DOHH2 (cell line): Measurements from ENCODE around the gene SLC12A7.

Experiments
- H3F3A ChIP-seq: fragments of 200-600 bp; sonication (generic), shearing (Covaris generic); 2 replicates; pipeline ENCODE4 v1.6.0; 2016; ENCODE audit warnings: antibody characterized with exemption, mild to moderate bottlenecking; ENCODE audit not compliant: control insufficient read depth, insufficient read depth
- H3K27ac ChIP-seq: fragments of 200-600 bp; sonication (generic); 2 replicates; pipeline ENCODE4 v1.5.1; 2014; ENCODE audit warnings: low read depth, mild to moderate bottlenecking, low read length, moderate library complexity
- H3K27me3 ChIP-seq: fragments of 200-600 bp; sonication (generic); 2 replicates; pipeline ENCODE4 v1.6.1; 2014; ENCODE audit warnings: mild to moderate bottlenecking, low read length, mixed read lengths; ENCODE audit not compliant: control insufficient read depth
- H3K36me3 ChIP-seq: fragments of 200-600 bp; sonication (generic); 2 replicates; pipeline ENCODE4 v1.6.1; 2014; ENCODE audit warnings: mild to moderate bottlenecking, low read length, moderate library complexity, mixed read lengths; ENCODE audit not compliant: control insufficient read depth
- H3K4me1 ChIP-seq: fragments of 200-600 bp; sonication (generic); 2 replicates; pipeline ENCODE4 v1.6.1; 2014; ENCODE audit warnings: mild to moderate bottlenecking, low read length, mixed read lengths; ENCODE audit not compliant: control insufficient read depth
- H3K4me2 ChIP-seq: fragments of 200-600 bp; sonication (generic); 2 replicates; pipeline ENCODE4 v1.6.0; 2014; ENCODE audit warnings: mild to moderate bottlenecking, low read length, moderate library complexity
- H3K4me3 ChIP-seq: fragments of 200-600 bp; sonication (generic); 2 replicates; pipeline ENCODE4 v1.5.1; 2014; ENCODE audit warnings: mild to moderate bottlenecking, low read length, mixed read lengths
- H3K79me2 ChIP-seq: fragments of 200-600 bp; sonication (generic); 2 replicates; pipeline ENCODE4 v1.6.1; 2014; ENCODE audit warnings: mild to moderate bottlenecking, low read length, mixed read lengths; ENCODE audit not compliant: control insufficient read depth
- H3K9me2 ChIP-seq: fragments of 200-600 bp; sonication (generic); replicated peaks from 2 replicates; pipeline ENCODE4 v1.6.1; 2014; ENCODE audit warnings: mild to moderate bottlenecking, low read length, mixed read lengths; ENCODE audit not compliant: control insufficient read depth
- H3K9me3 ChIP-seq: fragments of 200-600 bp; sonication (generic); 2 replicates; pipeline ENCODE4 v1.6.1; 2014; ENCODE audit warnings: antibody characterized with exemption, low read length, mixed read lengths; ENCODE audit not compliant: control insufficient read depth, insufficient read depth
- H4K20me1 ChIP-seq: fragments of 200-600 bp; sonication (generic); 2 replicates; pipeline ENCODE4 v1.6.0; 2014; ENCODE audit warnings: low read depth, mild to moderate bottlenecking, antibody characterized with exemption, low read length, moderate library complexity; ENCODE audit not compliant: control insufficient read depth, insufficient read depth
- CTCF ChIP-seq: fragments of 200-600 bp; sonication (generic); IDR thresholded peaks from one replicate; pipeline ENCODE4 v1.5.1; 2014; ENCODE audit warnings: antibody characterized with exemption, mild to moderate bottlenecking, low read depth, low read length; ENCODE audit not compliant: poor library complexity, severe bottlenecking
- EZH2phosphoT487 ChIP-seq: fragments of 200-600 bp; sonication (generic); IDR thresholded peaks from 2 replicates; pipeline ENCODE4 v1.6.1; 2017; ENCODE audit warnings: borderline replicate concordance, mild to moderate bottlenecking, antibody characterized with exemption, low read length, moderate library complexity, mixed read lengths

The SLC12A7 gene

GRCh38 chr5:1069720-1070088 is 42.2 kb downstream of the SLC12A7 start:
- Histone ChIP-seq H3K36me3 (no peaks in the 10 kb centered on the region), H3K4me2 (no peak overlapping the region), H3K4me1 (no peaks in the 10 kb centered on the region), H3K27me3 (no peaks in the 10 kb centered on the region), H3K79me2 (no peaks in the 10 kb centered on the region), H3K27ac (no peak overlapping the region), H3K9me2 (no peaks in the 10 kb centered on the region), H3K4me3 (no peak overlapping the region), H4K20me1 (no peaks in the 10 kb centered on the region), H3K9me3 (no peaks in the 10 kb centered on the region), H3F3A (no peaks in the 10 kb centered on the region)
- TF ChIP-seq EZH2phosphoT487 (no peak), CTCF (no peak)

- H3K4me1 ChIP-seq: no peaks in the 10 kb centered on the region
- no peaks in the 10 kb centered on the region for H3F3A ChIP-seq
- TF ChIP-seq CTCF (no peak), EZH2phosphoT487 (no peak)
- no peak overlapping the region for H3K4me3 ChIP-seq
- no peak overlapping the region for H3K4me2 ChIP-seq
- no peaks in the 10 kb centered on the region for H3K9me3 ChIP-seq
- no peaks in the 10 kb centered on the region for H4K20me1 ChIP-seq
- H3K79me2 ChIP-seq: no peaks in the 10 kb centered on the region
- no peaks in the 10 kb centered on the region for H3K27me3 ChIP-seq
- H3K27ac ChIP-seq: no peak overlapping the region
- H3K9me2 ChIP-seq: no peaks in the 10 kb centered on the region
- H3K36me3 ChIP-seq: no peaks in the 10 kb centered on the region
Measured at GRCh38 chr5:1068895-1069719, 42.8 kb downstream of the SLC12A7 start.

- Histone ChIP-seq H3K27ac (no peak overlapping the region), H3K36me3 (no peaks in the 10 kb centered on the region), H3K79me2 (no peaks in the 10 kb centered on the region), H3K27me3 (no peaks in the 10 kb centered on the region), H3K4me3 (no peak overlapping the region), H3K9me2 (no peaks in the 10 kb centered on the region), H4K20me1 (no peaks in the 10 kb centered on the region), H3K9me3 (no peaks in the 10 kb centered on the region), H3K4me2 (no peak overlapping the region), H3F3A (no peaks in the 10 kb centered on the region), H3K4me1 (no peaks in the 10 kb centered on the region)
- TF ChIP-seq EZH2phosphoT487: no peak
- no peak for TF ChIP-seq CTCF
Measured at GRCh38 chr5:1068204-1068894, 43.5 kb downstream of the SLC12A7 start.
